GM12892 (cell line): ENCODE data around the gene PRKCD.

ENCODE experiments used
- POLR2A ChIP-seq: IDR thresholded peaks from 2 replicates; pipeline ENCODE4 v1.6.1; 2011; ENCODE audit warnings: low read depth, low read length, control low read depth
- POLR2AphosphoS5 ChIP-seq: IDR thresholded peaks from 2 replicates; pipeline ENCODE4 v1.6.1; 2011; ENCODE audit warnings: low read depth, low read length, control low read depth
- TAF1 ChIP-seq: IDR thresholded peaks from 2 replicates; pipeline ENCODE4 v1.6.1; 2011; ENCODE audit warnings: low read depth, mild to moderate bottlenecking, control low read depth, low read length, borderline replicate concordance

- TF ChIP-seq POLR2AphosphoS5 (no peak), TAF1 (no peak), POLR2A (no peak)
Measured at GRCh38 chr3:53145713-53146080, 15.3 kb upstream of the PRKCD start.
